ENCODE measurements around the gene GABBR1. TPM values are rescaled to one million over a fixed set of nuclear protein-coding genes. Genes with fewer than 3 reads are reported as not detected.

Gene GABBR1
- total RNA-seq, 2 donors from 2014 or later: 3.0 to 15.2 TPM

DNA sequence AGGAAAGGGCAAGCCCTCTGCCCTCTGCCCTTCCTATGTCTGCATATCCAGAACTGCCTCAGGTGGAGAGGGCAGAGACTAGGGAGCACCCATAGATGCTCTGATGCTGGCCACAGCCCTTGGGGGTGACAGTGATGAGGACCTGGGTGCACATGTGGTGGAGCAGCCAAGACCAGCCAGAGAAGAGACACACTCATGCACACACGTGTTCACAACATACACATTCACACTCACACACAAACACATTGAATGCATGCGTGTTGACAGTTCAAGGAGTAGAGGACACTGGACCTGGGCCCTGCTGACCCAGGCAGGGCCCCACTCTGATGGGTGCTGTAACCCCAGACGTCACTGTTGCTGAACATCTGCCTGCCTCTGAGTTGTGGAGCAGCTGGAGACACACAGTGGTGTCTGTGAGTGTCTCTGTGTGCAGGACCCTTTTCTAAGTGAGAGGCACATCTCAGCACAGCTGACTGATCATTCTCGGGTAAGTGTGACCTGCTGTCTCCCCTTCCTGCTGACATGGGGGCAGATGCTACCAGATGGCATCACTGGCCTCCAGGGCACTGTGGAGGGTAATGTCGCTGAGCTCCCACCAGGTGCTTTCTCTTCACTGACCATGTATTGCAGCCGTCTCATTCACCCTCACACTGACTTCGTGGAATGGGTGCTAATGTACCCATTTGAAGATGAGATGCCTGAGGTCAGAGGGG lies 115.1 kb downstream of the GABBR1 start:
- Mint-ChIP-seq H3K9me3 (no peaks in the 10 kb centered on the region), H3K4me1 (ENCODE audit: low read depth in 2 of 2) (peaks cover 16 to 22% of the 10 kb centered on the region in 2 donors), H3K27ac (no peak overlapping the region), H3K27me3 (peaks cover 10 to 12% of the 10 kb centered on the region in 2 donors), H3K4me3 (no peak overlapping the region), H3K36me3 (no peaks in the 10 kb centered on the region)
- ATAC-seq: no peak
- DNase-seq (ENCODE audit: low spot score): no peak

DNA sequence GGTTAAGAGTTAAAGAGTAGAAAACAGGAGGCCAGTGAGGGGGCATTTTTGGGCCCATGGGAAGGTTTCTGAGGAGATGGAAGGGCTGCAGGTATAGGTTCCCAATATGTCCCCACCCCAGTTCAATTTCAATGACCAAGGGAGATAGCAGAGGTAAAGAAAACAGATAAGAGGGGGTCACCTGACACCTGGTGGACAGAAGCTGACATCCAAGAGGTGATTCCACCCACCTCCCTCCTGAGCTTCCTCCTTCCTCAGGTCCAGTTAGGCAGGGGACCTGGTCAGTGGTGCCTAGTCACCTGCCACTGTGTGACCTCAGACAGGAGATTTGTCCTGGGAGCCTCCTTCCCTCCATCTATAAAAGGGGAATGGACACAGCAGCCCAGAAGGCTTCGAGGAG lies 115.7 kb downstream of the GABBR1 start:
- H3K9me3 Mint-ChIP-seq: no peaks in the 10 kb centered on the region
- DNase-seq (ENCODE audit: low spot score) (no peak), ATAC-seq (no peak)
- H3K27me3 Mint-ChIP-seq: peaks cover 8% of the 10 kb centered on the region in 2 donors
- H3K4me3 Mint-ChIP-seq: no peak overlapping the region
- no peaks in the 10 kb centered on the region for H3K36me3 Mint-ChIP-seq
- peaks cover 16 to 22% of the 10 kb centered on the region in 2 donors for H3K4me1 Mint-ChIP-seq (ENCODE audit: low read depth in 2 of 2)
- H3K27ac Mint-ChIP-seq: peak overlapping the region in 1 of 2 donors; percentile 65

DNA sequence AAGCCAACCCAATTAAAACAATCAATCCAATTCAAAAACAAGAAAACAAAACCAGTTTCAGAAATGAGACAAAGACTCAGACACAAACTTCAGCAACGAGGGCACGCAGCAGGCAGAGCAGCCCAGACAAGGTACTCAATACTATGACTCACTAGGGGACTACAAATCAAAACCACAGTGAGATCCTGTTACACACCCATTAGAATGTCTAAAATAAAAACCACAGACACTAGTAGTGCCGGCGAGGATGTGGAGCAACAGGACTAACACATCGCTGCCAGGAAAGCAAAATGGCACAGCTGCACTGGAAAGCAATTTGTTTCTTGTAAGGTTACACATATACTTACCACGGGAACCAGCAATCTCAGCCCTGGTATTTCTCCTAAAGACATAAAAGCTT lies 116.9 kb downstream of the GABBR1 start:
- H3K9me3 Mint-ChIP-seq: no peaks in the 10 kb centered on the region
- H3K4me1 Mint-ChIP-seq (ENCODE audit: low read depth in 2 of 2): peaks cover 16 to 22% of the 10 kb centered on the region in 2 donors
- peak overlapping the region in 1 of 2 donors; percentile 65 for H3K27ac Mint-ChIP-seq
- no peaks in the 10 kb centered on the region for H3K36me3 Mint-ChIP-seq
- DNase-seq (ENCODE audit: low spot score): peak; percentile 73
- peaks cover 3 to 15% of the 10 kb centered on the region in 2 donors for H3K27me3 Mint-ChIP-seq
- H3K4me3 Mint-ChIP-seq: peak overlapping the region; percentile 36
- ATAC-seq: peak; percentile 96

DNA sequence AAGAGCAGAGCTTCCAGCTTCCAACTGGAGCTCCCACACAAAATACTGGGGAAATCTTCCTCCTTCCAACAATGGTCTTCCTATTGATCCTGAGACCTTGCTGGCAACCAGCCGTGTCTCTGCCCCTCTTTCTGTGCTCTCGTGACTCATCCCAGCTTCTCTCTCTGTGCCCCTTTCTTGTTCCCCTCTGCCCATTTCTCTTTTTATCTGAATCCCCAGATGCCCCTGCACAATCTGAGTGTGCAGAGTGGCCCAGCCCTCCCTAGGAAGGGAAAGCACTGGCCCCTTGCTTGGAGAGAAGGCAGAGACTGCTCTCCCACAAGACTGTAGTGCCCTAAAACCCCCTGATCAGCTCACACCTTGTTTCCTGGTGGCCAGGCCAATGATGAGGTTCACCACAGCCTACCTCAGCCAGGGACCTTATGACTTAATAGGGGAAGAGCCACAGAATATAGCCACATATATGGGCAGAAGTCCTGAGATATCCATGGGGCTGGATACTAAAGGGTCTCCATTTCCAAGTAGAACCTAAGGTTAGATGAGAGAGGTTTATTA lies 122.2 kb downstream of the GABBR1 start:
- no peak for ATAC-seq
- no peak for DNase-seq (ENCODE audit: low spot score)
- Mint-ChIP-seq H3K27ac (no peak overlapping the region), H3K36me3 (no peaks in the 10 kb centered on the region), H3K27me3 (peaks cover 4 to 21% of the 10 kb centered on the region in 2 donors), H3K4me3 (no peak overlapping the region), H3K4me1 (ENCODE audit: low read depth in 2 of 2) (peaks cover 4 to 9% of the 10 kb centered on the region in 2 donors), H3K9me3 (no peaks in the 10 kb centered on the region)

DNA sequence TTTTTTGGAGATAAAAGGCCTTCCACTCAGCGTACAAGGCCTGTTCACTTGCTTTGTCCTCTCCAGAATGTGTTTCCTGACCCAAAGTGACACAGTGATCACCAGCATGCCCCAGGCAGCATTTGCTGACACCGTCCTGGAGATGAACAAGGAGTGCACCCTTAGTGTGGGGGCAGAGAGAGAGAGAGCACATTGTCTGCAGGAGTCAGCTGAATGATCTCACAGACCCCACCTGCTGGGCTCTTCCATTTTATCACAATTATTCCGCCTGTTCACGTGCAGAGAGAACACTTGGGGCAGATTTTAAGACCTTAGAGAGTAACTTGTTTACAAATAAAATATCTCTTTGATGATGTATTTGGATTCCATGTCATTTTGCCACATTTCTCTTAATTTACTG lies 122.8 kb downstream of the GABBR1 start:
- Mint-ChIP-seq H3K4me3 (no peak overlapping the region), H3K27me3 (peaks cover 4 to 21% of the 10 kb centered on the region in 2 donors), H3K27ac (no peak overlapping the region), H3K9me3 (no peaks in the 10 kb centered on the region), H3K36me3 (no peaks in the 10 kb centered on the region), H3K4me1 (ENCODE audit: low read depth in 2 of 2) (peaks cover 2 to 7% of the 10 kb centered on the region in 2 donors)
- ATAC-seq (no peak), DNase-seq (ENCODE audit: low spot score) (no peak)

Other genes with a start within 250 kb of the GABBR1 start
- not detected for gene OR12D2, start 237.6 kb downstream of the GABBR1 start, total RNA-seq
- gene OR12D1, start 218.3 kb downstream of the GABBR1 start, total RNA-seq: not detected
- not detected for gene OR10C1, start 193.9 kb downstream of the GABBR1 start, total RNA-seq
- not detected for gene OR11A1, start 176.1 kb downstream of the GABBR1 start, total RNA-seq
- gene OR2H1, start 176.0 kb downstream of the GABBR1 start, total RNA-seq: not detected
- gene MAS1L, start 145.2 kb downstream of the GABBR1 start, total RNA-seq: not detected
- 1 to 10 TPM in 1 of 2 donors, not detected in 1; 3.1 TPM for gene UBD, start 73.5 kb downstream of the GABBR1 start, total RNA-seq
- not detected for gene OR2H2, start 48.1 kb downstream of the GABBR1 start, total RNA-seq
- not detected for gene MOG, start 23.9 kb upstream of the GABBR1 start, total RNA-seq
- 1 to 10 TPM; 5.2 to 9.0 TPM for gene ZFP57, start 48.0 kb upstream of the GABBR1 start, total RNA-seq
- 100 to 1,000 TPM; 277 to 518 TPM for gene HLA-F, start 90.3 kb upstream of the GABBR1 start, total RNA-seq
- 1 to 10 TPM; 2.8 to 3.3 TPM for gene HLA-G, start 194.6 kb upstream of the GABBR1 start, total RNA-seq